ENCODE results near the gene VPS50. TPM values are rescaled to one million over a fixed set of nuclear protein-coding genes. Genes with fewer than 3 reads are reported as not detected.

The VPS50 gene
- total and polyA plus RNA-seq, 10 of the 15 experiments (the other 5 are each of a cell fraction or from before 2014, with no cell fraction given), result 4.0 to 22.0 (median 16.2) TPM

DNA sequence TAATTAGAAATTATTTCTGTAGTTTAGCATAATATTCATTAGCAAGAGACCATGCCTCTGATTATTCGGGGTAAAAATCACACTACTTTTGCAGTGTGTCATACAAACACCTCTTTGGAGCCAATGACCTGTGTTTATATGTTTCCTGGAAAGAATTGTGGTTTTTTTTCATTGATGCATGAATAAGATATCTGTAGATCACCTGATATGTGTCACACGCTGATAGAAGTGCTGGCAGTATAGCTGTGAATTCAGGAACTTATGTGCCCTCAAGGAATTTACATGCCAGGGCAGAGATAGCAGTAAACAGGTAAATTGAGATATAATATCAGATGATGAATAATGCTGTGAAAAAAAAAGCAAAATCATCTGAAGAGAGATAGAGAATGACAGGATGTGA is 118.2 kb downstream of the VPS50 start:
- no peaks in the 10 kb centered on the region for H3K79me2 ChIP-seq (ENCODE audit: control insufficient read depth, insufficient read depth, low read length)
- H4K20me1 ChIP-seq (ENCODE audit: control insufficient read depth, insufficient read depth), result no peaks in the 10 kb centered on the region
- BruUV-seq (replicated peaks), result no TSS peak
- H3K9me3 ChIP-seq (replicated peaks; ENCODE audit: control insufficient read depth, insufficient read depth, low read length), result no peaks in the 10 kb centered on the region
- no peaks in the 10 kb centered on the region for H3K27me3 ChIP-seq (replicated peaks in 1 of 2; ENCODE audit: control insufficient read depth in 2 of 2, insufficient read depth in 2 of 2, low read length in 1 of 2)
- no peak overlapping the region for H3K9ac ChIP-seq (ENCODE audit: control insufficient read depth, insufficient read depth, low read length)
- ChIA-PET SMC1A (ENCODE audit: uncharacterized antibody, unreplicated experiment) (interaction anchor here (1.3 to 1.9 kb wide), 2 partner anchors 10 to 15 kb away, joined by 3 to 5 read pairs; no protein-coding TSS in a partner anchor), CTCF (interaction anchor here (1.2 kb wide), 1 partner anchor 11 kb away, joined by 3 read pairs; no protein-coding TSS in a partner anchor), POLR2A (no interaction called here), RAD21 (ENCODE audit: unreplicated experiment) (no interaction called here)
- no peak overlapping the region for H3K4me3 ChIP-seq
- no peaks in the 10 kb centered on the region; a peak in 1 of 4 replicates for H3K36me3 ChIP-seq (ENCODE audit: control insufficient read depth in 2 of 2, insufficient read depth in 2 of 2, low read length in 1 of 2)
- TF ChIP-seq CHD1 (IDR thresholded peaks at IDR 0.05; ENCODE audit: low read depth, low read length) (no peak), ZSCAN29 (IDR thresholded peaks at IDR 0.05) (no peak), PAX8 (IDR thresholded peaks at IDR 0.05) (no peak), SRF (IDR thresholded peaks at IDR 0.05; ENCODE audit: low read depth in 2 of 2, low read length in 2 of 2) (no peak), NBN (IDR thresholded peaks at IDR 0.05) (no peak), MYC (IDR thresholded peaks at IDR 0.05; ENCODE audit: insufficient read depth, insufficient read length, insufficient replicate concordance, low read length, severe bottlenecking) (no peak)
- no peak overlapping the region for H3K4me2 ChIP-seq (ENCODE audit: control insufficient read depth, insufficient read depth)
- H2AFZ ChIP-seq (ENCODE audit: control insufficient read depth, low read depth, low read length), result no peak overlapping the region
- no peak for ATAC-seq
- WGBS (ENCODE audit: insufficient coverage, insufficient replicate concordance, low lambda C conversion rate, missing lambda C conversion rate), result 98% methylated on average over 2 of the region's 2 CpGs
- no peak for FAIRE-seq
- no peak for DNase-seq (ENCODE audit: low read depth, low spot score)
- no peak overlapping the region for H3K27ac ChIP-seq (ENCODE audit: control insufficient read depth, insufficient read depth)
- intact Hi-C loops (cut with micrococcal nuclease; ENCODE audit: unreplicated experiment) (no loop called here), in situ Hi-C loops (cut with MboI) (no loop called here)
- no peaks in the 10 kb centered on the region for H3K4me1 ChIP-seq (ENCODE audit: control insufficient read depth, insufficient read depth, low read length)

- no peaks in the 10 kb centered on the region; a peak in 1 of 4 replicates for H3K36me3 ChIP-seq (ENCODE audit: control insufficient read depth in 2 of 2, insufficient read depth in 2 of 2, low read length in 1 of 2)
- TF ChIP-seq ATF7 (IDR thresholded peaks at IDR 0.05; ENCODE audit: low read depth) (no peak), BRCA1 (IDR thresholded peaks at IDR 0.05; ENCODE audit: low read depth, low read length) (no peak), SMAD1 (IDR thresholded peaks at IDR 0.05; ENCODE audit: low read depth, partially characterized antibody) (no peak), SKIL (IDR thresholded peaks at IDR 0.05; ENCODE audit: low read depth, poor library complexity, severe bottlenecking) (no peak), CBX3 (IDR thresholded peaks at IDR 0.05; ENCODE audit: borderline replicate concordance, low read depth) (no peak), EED (IDR thresholded peaks at IDR 0.05; ENCODE audit: low read depth) (no peak), SUZ12 (IDR thresholded peaks at IDR 0.05; ENCODE audit: unreplicated experiment) (no peak)
- TF ChIP-seq, protein P1, sequence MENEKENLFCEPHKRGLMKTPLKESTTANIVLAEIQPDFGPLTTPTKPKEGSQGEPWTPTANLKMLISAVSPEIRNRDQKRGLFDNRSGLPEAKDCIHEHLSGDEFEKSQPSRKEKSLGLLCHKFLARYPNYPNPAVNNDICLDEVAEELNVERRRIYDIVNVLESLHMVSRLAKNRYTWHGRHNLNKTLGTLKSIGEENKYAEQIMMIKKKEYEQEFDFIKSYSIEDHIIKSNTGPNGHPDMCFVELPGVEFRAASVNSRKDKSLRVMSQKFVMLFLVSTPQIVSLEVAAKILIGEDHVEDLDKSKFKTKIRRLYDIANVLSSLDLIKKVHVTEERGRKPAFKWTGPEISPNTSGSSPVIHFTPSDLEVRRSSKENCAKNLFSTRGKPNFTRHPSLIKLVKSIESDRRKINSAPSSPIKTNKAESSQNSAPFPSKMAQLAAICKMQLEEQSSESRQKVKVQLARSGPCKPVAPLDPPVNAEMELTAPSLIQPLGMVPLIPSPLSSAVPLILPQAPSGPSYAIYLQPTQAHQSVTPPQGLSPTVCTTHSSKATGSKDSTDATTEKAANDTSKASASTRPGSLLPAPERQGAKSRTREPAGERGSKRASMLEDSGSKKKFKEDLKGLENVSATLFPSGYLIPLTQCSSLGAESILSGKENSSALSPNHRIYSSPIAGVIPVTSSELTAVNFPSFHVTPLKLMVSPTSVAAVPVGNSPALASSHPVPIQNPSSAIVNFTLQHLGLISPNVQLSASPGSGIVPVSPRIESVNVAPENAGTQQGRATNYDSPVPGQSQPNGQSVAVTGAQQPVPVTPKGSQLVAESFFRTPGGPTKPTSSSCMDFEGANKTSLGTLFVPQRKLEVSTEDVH (IDR thresholded peaks at IDR 0.05; ENCODE audit: low read depth, partially characterized antibody), result no peak
- WGBS (ENCODE audit: insufficient coverage, insufficient replicate concordance, low lambda C conversion rate, missing lambda C conversion rate), result 97% methylated on average over 2 of the region's 2 CpGs
- H3K27ac ChIP-seq (ENCODE audit: control insufficient read depth, insufficient read depth), result no peak overlapping the region
- no TSS peak for BruUV-seq (replicated peaks)
- H3K4me2 ChIP-seq (ENCODE audit: control insufficient read depth, insufficient read depth), result no peak overlapping the region
- H4K20me1 ChIP-seq (ENCODE audit: control insufficient read depth, insufficient read depth), result no peaks in the 10 kb centered on the region
- ChIA-PET SMC1A (ENCODE audit: uncharacterized antibody, unreplicated experiment) (no interaction called here), POLR2A (no interaction called here), CTCF (no interaction called here), RAD21 (ENCODE audit: unreplicated experiment) (no interaction called here)
- no peak overlapping the region for H3K9ac ChIP-seq (ENCODE audit: control insufficient read depth, insufficient read depth, low read length)
- no peak for ATAC-seq
- H2AFZ ChIP-seq (ENCODE audit: control insufficient read depth, low read depth, low read length), result no peak overlapping the region
- DNase-seq (ENCODE audit: low read depth, low spot score), result no peak
- no peaks in the 10 kb centered on the region for H3K27me3 ChIP-seq (replicated peaks in 1 of 2; ENCODE audit: control insufficient read depth in 2 of 2, insufficient read depth in 2 of 2, low read length in 1 of 2)
- no peaks in the 10 kb centered on the region for H3K4me1 ChIP-seq (ENCODE audit: control insufficient read depth, insufficient read depth, low read length)
- H3K4me3 ChIP-seq, result no peak overlapping the region
- in situ Hi-C loops (cut with MboI) (no loop called here), intact Hi-C loops (cut with micrococcal nuclease; ENCODE audit: unreplicated experiment) (no loop called here)
- FAIRE-seq, result no peak
- H3K9me3 ChIP-seq (replicated peaks; ENCODE audit: control insufficient read depth, insufficient read depth, low read length), result no peaks in the 10 kb centered on the region
- no peaks in the 10 kb centered on the region for H3K79me2 ChIP-seq (ENCODE audit: control insufficient read depth, insufficient read depth, low read length)
Observed at GRCh38 chr7:93352881-93353280, 120.7 kb downstream of the VPS50 start.
